Kidney (tissue), 14 donors: ENCODE data around the gene LMO1. TPM values are rescaled to one million over a fixed set of nuclear protein-coding genes. Genes with fewer than 3 reads are reported as not detected.

ENCODE experiments used
- DNase-seq, 5 donors: peaks; one replicate each; pipeline ENCODE4 v3.0.0-alpha.2; 2013 to 2020
- FAIRE-seq: peaks from 2 replicates; lab custom pipeline; 2012; peaks lifted over from hg19 to GRCh38; lab: Jason Lieb, UNC
- H3K27ac ChIP-seq, 2 donors: one replicate each; pipeline ENCODE4 v1.7.0; 2013; ENCODE audit warnings: low read depth in 2 of 2, low read length in 2 of 2, inconsistent platforms in 1 of 2
- H3K27me3 ChIP-seq: one replicate; pipeline ENCODE4 v1.7.1; 2013; ENCODE audit warnings: low read length, inconsistent platforms; ENCODE audit not compliant: control insufficient read depth, insufficient read depth
- H3K36me3 ChIP-seq, 3 donors: one replicate each; pipeline versions ENCODE4 v1.7.0 to v1.7.1; 2013; ENCODE audit warnings: low read length in 3 of 3, control low read depth in 1 of 3, inconsistent platforms in 1 of 3; ENCODE audit not compliant: insufficient read depth in 3 of 3, control insufficient read depth in 2 of 3
- H3K4me1 ChIP-seq, 3 donors: one replicate each; pipeline versions ENCODE4 v1.7.0 to v1.7.1; 2013; ENCODE audit warnings: low read length in 3 of 3, inconsistent platforms in 1 of 3, low read depth in 1 of 3; ENCODE audit not compliant: control insufficient read depth in 2 of 3, insufficient read depth in 2 of 3
- H3K4me3 ChIP-seq, 3 donors: one replicate each; pipeline versions ENCODE4 v1.7.0 to v1.8.1; 2013; ENCODE audit warnings: low read length in 3 of 3, control low read depth in 1 of 3, inconsistent platforms in 1 of 3
- H3K9ac ChIP-seq, 3 donors: one replicate each; pipeline versions ENCODE4 v1.7.0 to v1.7.1; 2013; ENCODE audit warnings: low read length in 3 of 3, control low read depth in 1 of 3, inconsistent platforms in 1 of 3
- H3K9me3 ChIP-seq, 3 donors: one replicate each; pipeline versions ENCODE4 v1.7.0 to v1.7.1; 2013; ENCODE audit warnings: low read length in 3 of 3, control low read depth in 1 of 3, inconsistent platforms in 1 of 3; ENCODE audit not compliant: control insufficient read depth in 2 of 3, insufficient read depth in 1 of 3
- CTCF ChIP-seq: IDR thresholded peaks from 3 replicates; pipeline ENCODE4 v1.5.1; 2012; ENCODE audit warnings: mild to moderate bottlenecking, moderate library complexity, borderline replicate concordance; ENCODE audit not compliant: insufficient read depth; ENCODE audit errors: extremely low read depth
- intact Hi-C: fragments of 100-400 bp; cut with DNase I; formaldehyde crosslinking; loops from one replicate; pipeline ENCODE4 v1.11.1; 2022
- polyA plus RNA-seq: library from polyadenylated mRNA; stranded (reverse); fragments of 350-450 nt; fragmentation: Illumina TruSeq; extraction: RNeasy Lipid Tissue Mini Kit (QIAGEN cat#74804); gene quantifications from one replicate; pipeline ENCODE4 v1.2.3, GENCODE V29; 2014; ENCODE audit warnings: low read depth, low replicate concordance; ENCODE audit not compliant: insufficient read depth
- total RNA-seq: library from RNA; stranded (reverse); fragmentation: NEBNext Ultra II Directional; extraction: Animal tissue kit (Norgen Biotek cat#: 25700); gene quantifications from one replicate; pipeline ENCODE4 v1.2.1, GENCODE V29; 2021
- donor health status: control.
- donor health status: control.
- donor health status: control.
- donor health status: control.
- donor health status: control.
- donor health status: DM: yes; HTN: yes; CAD: no.
- donor health status: Normal renal cell carcinoma (clear cell type).

The LMO1 gene
- total and polyA plus RNA-seq, 2 donors from 2014 or later, result 0.95 TPM; not detected in 1

DNA sequence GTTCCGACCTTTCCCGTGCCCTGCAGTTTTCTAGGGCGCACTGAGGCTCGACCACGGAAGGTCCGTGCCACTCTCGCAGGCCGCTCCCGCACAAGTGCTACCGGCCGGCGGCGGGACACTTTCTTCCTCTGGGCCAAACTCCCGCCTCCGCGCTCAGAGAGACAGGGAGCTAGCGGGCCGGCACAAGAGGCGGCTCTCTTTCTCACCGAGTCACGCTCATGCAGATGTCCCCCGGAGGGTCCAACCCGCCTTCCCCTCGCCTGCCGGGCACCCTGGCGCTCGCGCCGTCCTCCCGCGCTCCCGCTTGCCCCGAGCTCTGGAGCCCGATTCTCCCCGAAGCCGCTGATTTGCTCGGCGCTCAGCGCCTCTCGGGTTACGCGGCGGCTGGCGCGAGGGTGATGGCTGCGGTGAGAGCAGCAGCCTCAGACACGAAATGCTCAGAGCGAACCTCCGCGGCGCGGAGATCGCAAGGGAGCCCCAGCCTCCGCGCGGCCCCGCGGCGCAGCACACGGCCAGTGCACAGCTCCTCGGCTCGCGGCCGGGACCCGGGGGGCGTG lies 1.0 kb downstream of the LMO1 start:
- Histone ChIP-seq H3K9ac (no peak overlapping the region), H3K4me3 (peak overlapping the region in 2 of 3 donors; percentile 29 to 49), H3K4me1 (peaks cover 0 to 10% (median 4%) of the 10 kb centered on the region in 3 donors), H3K9me3 (no peaks in the 10 kb centered on the region), H3K27me3 (peaks cover 36% of the 10 kb centered on the region), H3K27ac (no peak overlapping the region), H3K36me3 (no peaks in the 10 kb centered on the region)
- TF ChIP-seq CTCF, result no peak
- peak; percentile 78 to 85 (median 79) for DNase-seq
- FAIRE-seq, result no peak
- intact Hi-C loops, result no loop called here

DNA sequence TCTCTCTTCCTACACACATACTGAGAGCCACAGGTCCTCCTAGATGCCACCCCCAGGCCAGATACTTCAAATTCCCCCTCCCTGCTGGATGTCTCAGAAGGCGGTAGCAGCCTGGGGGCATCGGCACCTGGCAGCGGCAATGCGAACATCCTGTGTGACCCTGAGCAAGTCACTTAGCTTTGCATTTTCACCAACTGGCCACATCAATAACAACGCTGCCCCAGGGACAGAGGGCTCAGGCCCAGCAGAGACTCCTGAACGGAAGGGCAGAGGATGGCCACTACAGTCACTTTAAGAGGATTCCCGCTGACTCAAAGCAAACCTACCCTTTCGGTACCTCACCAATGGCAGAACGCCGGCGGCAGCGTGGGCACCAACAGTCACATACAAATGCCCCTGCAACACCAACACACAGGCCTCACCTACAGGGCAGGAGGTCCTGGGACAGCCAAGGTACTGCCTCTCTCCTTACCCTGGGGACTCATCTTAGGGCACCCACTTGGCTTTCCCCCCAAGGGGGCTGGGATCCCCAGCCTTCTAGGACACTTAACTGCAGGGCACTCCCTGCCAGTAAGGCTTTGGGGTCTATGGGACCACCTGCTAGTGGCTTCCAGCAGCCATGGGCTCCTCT lies 1.6 kb downstream of the LMO1 start:
- peaks cover 31% of the 10 kb centered on the region for H3K27me3 ChIP-seq
- DNase-seq (peak in 3 of 5 donors; percentile 6 to 53 (median 46)), FAIRE-seq (no peak)
- no peak overlapping the region for H3K4me3 ChIP-seq
- TF ChIP-seq CTCF, result no peak
- intact Hi-C loops, result no loop called here
- no peak overlapping the region for H3K9ac ChIP-seq
- no peaks in the 10 kb centered on the region for H3K9me3 ChIP-seq
- no peak overlapping the region for H3K27ac ChIP-seq
- H3K4me1 ChIP-seq, result peaks cover 0 to 9% (median 3%) of the 10 kb centered on the region in 3 donors
- no peaks in the 10 kb centered on the region for H3K36me3 ChIP-seq

DNA sequence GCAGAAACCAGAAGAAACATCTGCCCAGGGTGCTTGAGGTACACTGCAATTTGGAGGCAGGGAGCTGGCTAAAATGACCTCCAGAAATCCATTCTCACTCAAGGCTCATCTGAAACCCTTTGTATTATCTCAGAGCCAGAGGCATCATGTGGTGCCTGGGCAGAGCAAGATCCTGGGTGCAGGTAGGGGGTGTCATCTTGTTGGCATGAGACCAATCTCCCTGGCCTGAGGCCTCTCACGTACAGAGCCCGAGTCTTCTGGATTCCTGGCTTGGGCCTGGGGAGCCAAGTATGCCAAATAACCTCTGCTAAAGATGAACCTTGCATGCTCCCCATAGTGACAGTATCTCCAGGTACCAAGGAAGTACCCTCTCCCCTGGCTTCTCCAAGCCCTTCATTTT lies 2.4 kb downstream of the LMO1 start:
- intact Hi-C loops, result no loop called here

More for the DNA sequence above, 2.4 kb downstream of the LMO1 start:
- Histone ChIP-seq H3K27me3 (peaks cover 27% of the 10 kb centered on the region), H3K9ac (no peak overlapping the region), H3K9me3 (no peaks in the 10 kb centered on the region), H3K27ac (no peak overlapping the region), H3K36me3 (no peaks in the 10 kb centered on the region), H3K4me3 (no peak overlapping the region), H3K4me1 (peaks cover 0 to 9% (median 3%) of the 10 kb centered on the region in 3 donors)
- FAIRE-seq, result no peak
- TF ChIP-seq CTCF, result no peak
- DNase-seq, result peak in 2 of 5 donors; percentile 22 to 42
